IMR-90 (cell line): ENCODE data around the gene COG4. TPM values are rescaled to one million over a fixed set of nuclear protein-coding genes. Genes with fewer than 3 reads are reported as not detected.

Experiments used
- ATAC-seq: fragments of 200-7000 bp; cut with Tn5 transposase; 2 replicates; pipeline ENCODE4 v1.9.1; 2020; ENCODE audit warnings: low read depth, mild to moderate bottlenecking, moderate library complexity
- BruUV-seq: library from RNA; stranded (reverse); fragments of 400-500 nt; replicated peaks from 2 replicates; lab custom pipeline; 2021; lab: Mats Ljungman, UMichigan
- CTCF ChIA-PET: fragments of 300-600 bp; formaldehyde crosslinking; extraction: SDS; loops from one replicate; lab custom pipeline; 2021; ENCODE audit warnings: antibody characterized with exemption; lab: Yijun Ruan, JAX
- POLR2A ChIA-PET: fragments of 300-600 bp; sonication (Branson Sonifier 250); formaldehyde crosslinking; loops from one replicate; lab custom pipeline; 2022; ENCODE audit warnings: antibody characterized with exemption; ENCODE audit not compliant: unreplicated experiment; lab: Charles Lee
- DNase-seq: peaks from one replicate; pipeline ENCODE4 v3.0.0; 2013
- H2AFZ ChIP-seq: replicated peaks from 2 replicates; pipeline ENCODE3; 2013; ENCODE audit warnings: low read length, mild to moderate bottlenecking; ENCODE audit not compliant: poor library complexity
- H2AK5ac ChIP-seq: 2 replicates; pipeline ENCODE4 v1.6.1; 2013; ENCODE audit warnings: low read depth, low read length, inconsistent platforms
- H2AK9ac ChIP-seq: replicated peaks from 2 replicates; pipeline ENCODE3; 2013; ENCODE audit warnings: mild to moderate bottlenecking, low read depth, low read length, moderate library complexity; ENCODE audit not compliant: poor library complexity
- H2BK120ac ChIP-seq: 2 replicates; pipeline ENCODE4 v1.6.1; 2013; ENCODE audit warnings: low read depth, low read length, inconsistent platforms
- H2BK15ac ChIP-seq: 3 replicates; pipeline ENCODE4 v1.6.1; 2013; ENCODE audit warnings: low read depth, low read length, inconsistent platforms
- H2BK20ac ChIP-seq: 2 replicates; pipeline ENCODE4 v1.6.1; 2013; ENCODE audit warnings: low read depth, mild to moderate bottlenecking, inconsistent platforms, low read length, moderate library complexity
- H2BK5ac ChIP-seq: 2 replicates; pipeline ENCODE4 v1.6.1; 2013; ENCODE audit warnings: mild to moderate bottlenecking, low read depth, low read length, inconsistent platforms; ENCODE audit not compliant: poor library complexity, severe bottlenecking
- H3K14ac ChIP-seq: replicated peaks from 2 replicates; pipeline ENCODE4 v1.6.1; 2013; ENCODE audit warnings: low read depth, low read length, inconsistent platforms
- H3K18ac ChIP-seq: 2 replicates; pipeline ENCODE4 v1.6.1; 2013; ENCODE audit warnings: low read depth, low read length, control low read depth
- H3K23ac ChIP-seq: 2 replicates; pipeline ENCODE4 v1.6.1; 2013; ENCODE audit warnings: low read depth, low read length, inconsistent platforms
- H3K27ac ChIP-seq: 2 replicates; pipeline ENCODE4 v1.5.1; 2013; ENCODE audit warnings: mild to moderate bottlenecking, control low read depth, low read length; ENCODE audit not compliant: insufficient read depth
- H3K27me3 ChIP-seq: 2 replicates; pipeline ENCODE4 v1.6.1; 2013; ENCODE audit warnings: low read length; ENCODE audit not compliant: control insufficient read depth, insufficient read depth
- H3K36me3 ChIP-seq: 2 replicates; pipeline ENCODE4 v1.6.1; 2013; ENCODE audit warnings: low read length, mixed read lengths; ENCODE audit not compliant: control insufficient read depth, insufficient read depth
- H3K4ac ChIP-seq: 2 replicates; pipeline ENCODE4 v1.6.1; 2013; ENCODE audit warnings: low read depth, low read length, inconsistent platforms
- H3K4me1 ChIP-seq: 2 replicates; pipeline ENCODE4 v1.6.1; 2013; ENCODE audit warnings: low read length, mixed read lengths; ENCODE audit not compliant: control insufficient read depth, insufficient read depth
- H3K4me2 ChIP-seq: 2 replicates; pipeline ENCODE4 v1.6.1; 2013; ENCODE audit warnings: low read depth, mild to moderate bottlenecking, control low read depth, low read length, moderate library complexity
- H3K4me3 ChIP-seq: 2 replicates; pipeline ENCODE4 v1.5.1; 2013; ENCODE audit warnings: low read depth, mild to moderate bottlenecking, control low read depth, low read length, moderate library complexity; ENCODE audit not compliant: insufficient read depth
- H3K56ac ChIP-seq: 2 replicates; pipeline ENCODE4 v1.6.1; 2013; ENCODE audit warnings: low read length, inconsistent platforms; ENCODE audit not compliant: insufficient read depth; ENCODE audit errors: extremely low read depth
- H3K79me1 ChIP-seq, 2 experiments: 2 replicates each; pipeline ENCODE4 v1.6.1; 2013; ENCODE audit warnings: low read length in 2 of 2, inconsistent platforms in 1 of 2, low read depth in 1 of 2
- H3K9ac ChIP-seq: 2 replicates; pipeline ENCODE4 v1.6.1; 2013; ENCODE audit warnings: low read depth, low read length, control low read depth
- H3K9me1 ChIP-seq: 2 replicates; pipeline ENCODE4 v1.6.1; 2013; ENCODE audit warnings: low read length, inconsistent platforms; ENCODE audit not compliant: insufficient read depth
- H3K9me3 ChIP-seq: 2 replicates; pipeline ENCODE4 v1.6.1; 2013; ENCODE audit warnings: low read length; ENCODE audit not compliant: control insufficient read depth, insufficient read depth
- H4K20me1 ChIP-seq: 2 replicates; pipeline ENCODE4 v1.6.1; 2013; ENCODE audit warnings: low read length, inconsistent platforms; ENCODE audit not compliant: insufficient read depth
- H4K5ac ChIP-seq: 2 replicates; pipeline ENCODE4 v1.6.1; 2013; ENCODE audit warnings: mild to moderate bottlenecking, low read depth, low read length, control low read depth
- H4K8ac ChIP-seq, 2 experiments: 2 replicates each; pipeline ENCODE4 v1.6.1; 2013; ENCODE audit warnings: low read depth in 2 of 2, low read length in 2 of 2, control low read depth in 1 of 2, inconsistent platforms in 1 of 2
- H4K91ac ChIP-seq: 2 replicates; pipeline ENCODE4 v1.6.1; 2013; ENCODE audit warnings: low read depth, low read length, inconsistent platforms; ENCODE audit not compliant: insufficient read depth
- CEBPB ChIP-seq: IDR thresholded peaks from 2 replicates; pipeline ENCODE4 v1.6.1; 2012; ENCODE audit warnings: low read depth, low read length, improper control_type of control experiment
- FOS ChIP-seq: fragments of 150-350 bp; IDR thresholded peaks from 2 replicates; pipeline ENCODE4 v1.6.1; 2016; ENCODE audit warnings: low read depth, low read length
- MAFK ChIP-seq: IDR thresholded peaks from 2 replicates; pipeline ENCODE4 v1.6.1; 2012; ENCODE audit warnings: low read depth, low read length, improper control_type of control experiment
- RAD21 ChIP-seq: IDR thresholded peaks from 2 replicates; pipeline ENCODE4 v1.6.1; 2012; ENCODE audit warnings: low read length, improper control_type of control experiment
- WGBS, 2 experiments: methylation state at CpG; one replicate each; pipeline versions ENCODE4 v1.1.5 to v1.1.7; 2013; ENCODE audit warnings: missing lambda C conversion rate in 2 of 2; ENCODE audit not compliant: insufficient read length in 1 of 2; ENCODE audit errors: extremely low coverage in 2 of 2; 5-methylcytosine and 5-hydroxymethylcytosine counted together
- dilution Hi-C: fragments of 300-500 bp; cut with HindIII; formaldehyde crosslinking; loops from one replicate; pipeline ENCODE4 v1.14.3; 2018; ENCODE audit warnings: low sequenced_read_pairs; ENCODE audit not compliant: unreplicated experiment
- in situ Hi-C: fragments of 300-500 bp; cut with MboI; formaldehyde crosslinking; loops from 3 replicates; pipeline ENCODE4 v1.14.3; 2019; ENCODE audit warnings: low sequenced_read_pairs, inconsistent platforms, mixed read lengths
- intact Hi-C: fragments of 100-400 bp; cut with micrococcal nuclease; formaldehyde crosslinking; loops from 2 replicates; pipeline ENCODE4 v1.10.0; 2022
- polyA plus RNA-seq, 3 experiments: library from polyadenylated mRNA; depleted of rRNA; stranded (reverse); fragments of >200 nt; gene quantifications; 2 replicates each; pipeline ENCODE4 v1.2.3, GENCODE V29; 2012; ENCODE audit warnings: low replicate concordance in 1 of 3
- total RNA-seq: library from RNA; depleted of rRNA; stranded (reverse); fragments of >200 nt; gene quantifications from 2 replicates; pipeline ENCODE4 v1.2.3, GENCODE V29; 2012

Gene COG4
- total and polyA plus RNA-seq, 2 of the 4 experiments (the other 2 are of a cell fraction) = 47.5 to 96.1 TPM

- in situ Hi-C loops = no loop called here
- Histone ChIP-seq H2BK5ac (peak overlapping the region; percentile 2), H3K27me3 (no peaks in the 10 kb centered on the region), H3K4me3 (no peak overlapping the region), H3K18ac (no peak overlapping the region), H3K9ac (no peak overlapping the region), H4K91ac (no peak overlapping the region), H3K23ac (no peak overlapping the region), H3K79me1 (peaks cover 5 to 37% of the 10 kb centered on the region in 2 experiments), H4K20me1 (peaks cover 9% of the 10 kb centered on the region), H3K14ac (no peak overlapping the region), H2BK20ac (no peak overlapping the region), H3K4me1 (no peaks in the 10 kb centered on the region; the same call in 1 of the 2 replicates), H3K9me3 (no peaks in the 10 kb centered on the region), H4K5ac (no peak overlapping the region), H3K4ac (no peak overlapping the region), H2AFZ (no peak overlapping the region), H4K8ac (no peak overlapping the region), H3K4me2 (no peak overlapping the region), H2BK15ac (no peak overlapping the region), H2AK5ac (no peak overlapping the region), H3K9me1 (peaks cover 3% of the 10 kb centered on the region), H2AK9ac (no peak overlapping the region), H2BK120ac (no peak overlapping the region), H3K56ac (no peak overlapping the region), H3K27ac (no peak overlapping the region), H3K36me3 (peaks cover 15% of the 10 kb centered on the region)
- ChIA-PET POLR2A (no interaction called here), CTCF (interaction anchor here (1.1 kb wide), 1 partner anchor 55 kb away, joined by 3 read pairs; no protein-coding TSS in a partner anchor)
- intact Hi-C loops = no loop called here
- no peak for ATAC-seq
- WGBS, 2 experiments = 83% methylated on average over 4 of the region's 8 CpGs; no CpG with 5 or more reads in 1 of the 2 experiments
- no TSS peak for BruUV-seq
- DNase-seq = peak; percentile 74
- dilution Hi-C loops = no loop called here
- TF ChIP-seq CEBPB = peak; percentile 95
- TF ChIP-seq RAD21 = no peak
- 0 out of 2 replicates have a peak, but pooled peaks have one; percentile 16 for TF ChIP-seq FOS
- no peak for TF ChIP-seq MAFK
These were observed 2.6 kb downstream of the COG4 start for GRCh38 chr16:70520612-70521297.
